SK-N-SH treated with all-trans-retinoic acid at 6 μM for 48 hours (cell line): ENCODE results near the gene MTA1.
A peak's percentile ranks its signal among the peaks of the same experiment; 100 is the strongest.

Experiments used
- ATAC-seq: fragments of 200-7000 bp; cut with Tn5 transposase; 3 replicates; pipeline ENCODE4 v1.9.1; 2020; ENCODE audit warnings: mild to moderate bottlenecking, moderate library complexity
- ARNTL ChIP-seq: fragments of 450-650 bp; formaldehyde crosslinking; IDR thresholded peaks from 2 replicates; pipeline ENCODE4 v1.5.0; 2020; ENCODE audit warnings: low read depth, mild to moderate bottlenecking, moderate library complexity, borderline replicate concordance
- CSDC2 ChIP-seq: fragments of 250-450 bp; sonication (Bioruptor Pico); IDR thresholded peaks from 2 replicates; pipeline ENCODE4 v1.5.0; 2020; ENCODE audit warnings: mild to moderate bottlenecking, moderate library complexity
- ESRRG ChIP-seq: fragments of 250-450 bp; sonication (Bioruptor Pico); IDR thresholded peaks from 2 replicates; pipeline ENCODE4 v1.6.1; 2021; ENCODE audit warnings: mild to moderate bottlenecking
- OSR1 ChIP-seq: fragments of 250-450 bp; sonication (Bioruptor Pico); IDR thresholded peaks from 2 replicates; pipeline ENCODE4 v1.8.0; 2022; ENCODE audit warnings: moderate library complexity, mild to moderate bottlenecking, inconsistent platforms
- SNAI2 ChIP-seq: fragments of 250-450 bp; sonication (Bioruptor Pico); IDR thresholded peaks from 2 replicates; pipeline ENCODE4 v1.5.0; 2020; ENCODE audit warnings: mild to moderate bottlenecking, moderate library complexity
- TCF4 ChIP-seq: fragments of 250-450 bp; sonication (Bioruptor Pico); IDR thresholded peaks from 2 replicates; pipeline ENCODE4 v1.8.0; 2021; ENCODE audit warnings: mild to moderate bottlenecking, moderate library complexity, borderline replicate concordance
- ZC3H10 ChIP-seq: fragments of 250-450 bp; sonication (Bioruptor Pico); IDR thresholded peaks from 2 replicates; pipeline ENCODE4 v1.5.1; 2021; ENCODE audit warnings: mild to moderate bottlenecking, moderate library complexity
- ZFP30 ChIP-seq: fragments of 450-650 bp; formaldehyde crosslinking; IDR thresholded peaks from 2 replicates; pipeline ENCODE4 v1.5.0; 2022; ENCODE audit warnings: mild to moderate bottlenecking, moderate library complexity
- ZNF565 ChIP-seq: fragments of 450-650 bp; formaldehyde crosslinking; conservative IDR thresholded peaks from 2 replicates; pipeline ENCODE4 v1.5.0; 2020; ENCODE audit warnings: low read depth, mild to moderate bottlenecking, moderate library complexity
- ZNF70 ChIP-seq: fragments of 450-650 bp; formaldehyde crosslinking; IDR thresholded peaks from 2 replicates; pipeline ENCODE4 v1.5.0; 2020; ENCODE audit warnings: mild to moderate bottlenecking, moderate library complexity
- ZNF8 ChIP-seq: fragments of 450-650 bp; formaldehyde crosslinking; IDR thresholded peaks from 2 replicates; pipeline ENCODE4 v1.5.0; 2020; ENCODE audit warnings: mild to moderate bottlenecking, moderate library complexity
- TF ChIP-seq, protein P1 (sequence below): fragments of 250-450 bp; sonication (Bioruptor Pico); IDR thresholded peaks from 2 replicates; pipeline ENCODE4 v1.8.0; 2021; ENCODE audit warnings: low read depth, mild to moderate bottlenecking, moderate library complexity, borderline replicate concordance
- TF ChIP-seq, protein P2 (sequence below): fragments of 250-450 bp; sonication (Bioruptor Pico); IDR thresholded peaks from 2 replicates; pipeline ENCODE4 v1.8.0; 2020; ENCODE audit warnings: mild to moderate bottlenecking, moderate library complexity, borderline replicate concordance
- TF ChIP-seq, protein P3 (sequence below): fragments of 250-450 bp; sonication (Bioruptor Pico); IDR thresholded peaks from 2 replicates; pipeline ENCODE4 v1.5.1; 2020; ENCODE audit warnings: low read depth, mild to moderate bottlenecking, moderate library complexity
- TF ChIP-seq, protein P4 (sequence below): fragments of 250-450 bp; sonication (Bioruptor Pico); IDR thresholded peaks from 2 replicates; pipeline ENCODE4 v1.5.1; 2021; ENCODE audit warnings: mild to moderate bottlenecking, moderate library complexity
- TF ChIP-seq, protein P5 (sequence below): fragments of 250-450 bp; sonication (Bioruptor Pico); IDR thresholded peaks from 2 replicates; pipeline ENCODE4 v1.5.0; 2020; ENCODE audit warnings: mild to moderate bottlenecking, moderate library complexity

Gene MTA1

DNA sequence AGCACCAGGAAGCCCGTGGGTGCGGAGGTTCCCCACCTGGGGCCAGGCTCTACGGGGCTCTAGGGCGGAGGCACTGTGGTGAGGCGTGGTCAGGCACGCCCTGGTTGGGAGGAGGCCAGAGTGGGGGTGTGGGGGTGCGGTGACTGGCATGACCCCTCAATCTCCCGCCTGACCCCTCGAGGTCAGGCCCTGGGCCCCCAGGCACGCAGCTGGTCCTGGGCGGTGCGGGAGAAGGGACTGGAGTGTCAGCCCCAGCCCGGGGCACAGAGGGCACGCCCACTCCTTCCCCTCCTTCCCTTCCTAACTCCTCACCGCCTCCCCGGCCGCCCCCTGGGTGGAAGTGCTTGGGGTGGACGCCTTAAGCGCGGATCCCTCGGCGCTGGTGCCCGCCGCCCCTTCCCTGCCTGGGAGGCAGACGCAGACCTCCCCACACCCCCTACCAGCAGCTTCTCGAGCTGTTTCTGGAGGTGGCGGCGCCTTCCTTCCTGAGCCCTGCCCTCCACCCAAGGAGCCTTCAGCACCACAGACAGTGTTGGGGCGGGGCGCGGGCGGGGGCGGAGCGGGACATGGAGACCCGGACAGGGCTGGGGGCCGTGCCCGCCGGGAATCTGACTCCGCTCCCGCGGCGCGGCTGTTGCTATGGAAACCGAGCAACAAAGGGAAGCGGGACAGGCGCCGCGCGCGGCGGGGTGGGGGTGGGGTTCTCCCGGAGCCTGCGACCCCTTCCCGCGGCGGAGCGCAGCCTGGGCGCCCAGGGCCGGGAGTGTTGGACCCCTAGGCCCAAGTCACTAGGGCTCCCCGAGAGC, 54.3 kb downstream of the MTA1 start:
- peak; percentile 66 for ATAC-seq
- no peak for TF ChIP-seq ZNF70 (CRISPR knock-in tag)
- no peak for TF ChIP-seq SNAI2 (CRISPR knock-in tag)
- no peak for TF ChIP-seq TCF4
- no peak for TF ChIP-seq ZC3H10 (CRISPR knock-in tag)
- no peak for TF ChIP-seq OSR1 (CRISPR knock-in tag)
- TF ChIP-seq, protein P1, sequence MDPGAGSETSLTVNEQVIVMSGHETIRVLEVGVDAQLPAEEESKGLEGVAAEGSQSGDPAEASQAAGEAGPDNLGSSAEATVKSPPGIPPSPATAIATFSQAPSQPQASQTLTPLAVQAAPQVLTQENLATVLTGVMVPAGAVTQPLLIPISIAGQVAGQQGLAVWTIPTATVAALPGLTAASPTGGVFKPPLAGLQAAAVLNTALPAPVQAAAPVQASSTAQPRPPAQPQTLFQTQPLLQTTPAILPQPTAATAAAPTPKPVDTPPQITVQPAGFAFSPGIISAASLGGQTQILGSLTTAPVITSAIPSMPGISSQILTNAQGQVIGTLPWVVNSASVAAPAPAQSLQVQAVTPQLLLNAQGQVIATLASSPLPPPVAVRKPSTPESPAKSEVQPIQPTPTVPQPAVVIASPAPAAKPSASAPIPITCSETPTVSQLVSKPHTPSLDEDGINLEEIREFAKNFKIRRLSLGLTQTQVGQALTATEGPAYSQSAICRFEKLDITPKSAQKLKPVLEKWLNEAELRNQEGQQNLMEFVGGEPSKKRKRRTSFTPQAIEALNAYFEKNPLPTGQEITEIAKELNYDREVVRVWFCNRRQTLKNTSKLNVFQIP (CRISPR knock-in tag), result no peak
- TF ChIP-seq, protein P2, sequence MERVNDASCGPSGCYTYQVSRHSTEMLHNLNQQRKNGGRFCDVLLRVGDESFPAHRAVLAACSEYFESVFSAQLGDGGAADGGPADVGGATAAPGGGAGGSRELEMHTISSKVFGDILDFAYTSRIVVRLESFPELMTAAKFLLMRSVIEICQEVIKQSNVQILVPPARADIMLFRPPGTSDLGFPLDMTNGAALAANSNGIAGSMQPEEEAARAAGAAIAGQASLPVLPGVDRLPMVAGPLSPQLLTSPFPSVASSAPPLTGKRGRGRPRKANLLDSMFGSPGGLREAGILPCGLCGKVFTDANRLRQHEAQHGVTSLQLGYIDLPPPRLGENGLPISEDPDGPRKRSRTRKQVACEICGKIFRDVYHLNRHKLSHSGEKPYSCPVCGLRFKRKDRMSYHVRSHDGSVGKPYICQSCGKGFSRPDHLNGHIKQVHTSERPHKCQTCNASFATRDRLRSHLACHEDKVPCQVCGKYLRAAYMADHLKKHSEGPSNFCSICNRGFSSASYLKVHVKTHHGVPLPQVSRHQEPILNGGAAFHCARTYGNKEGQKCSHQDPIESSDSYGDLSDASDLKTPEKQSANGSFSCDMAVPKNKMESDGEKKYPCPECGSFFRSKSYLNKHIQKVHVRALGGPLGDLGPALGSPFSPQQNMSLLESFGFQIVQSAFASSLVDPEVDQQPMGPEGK (CRISPR knock-in tag), result peak; percentile 20; the same call in 1 of the 2 replicates

DNA sequence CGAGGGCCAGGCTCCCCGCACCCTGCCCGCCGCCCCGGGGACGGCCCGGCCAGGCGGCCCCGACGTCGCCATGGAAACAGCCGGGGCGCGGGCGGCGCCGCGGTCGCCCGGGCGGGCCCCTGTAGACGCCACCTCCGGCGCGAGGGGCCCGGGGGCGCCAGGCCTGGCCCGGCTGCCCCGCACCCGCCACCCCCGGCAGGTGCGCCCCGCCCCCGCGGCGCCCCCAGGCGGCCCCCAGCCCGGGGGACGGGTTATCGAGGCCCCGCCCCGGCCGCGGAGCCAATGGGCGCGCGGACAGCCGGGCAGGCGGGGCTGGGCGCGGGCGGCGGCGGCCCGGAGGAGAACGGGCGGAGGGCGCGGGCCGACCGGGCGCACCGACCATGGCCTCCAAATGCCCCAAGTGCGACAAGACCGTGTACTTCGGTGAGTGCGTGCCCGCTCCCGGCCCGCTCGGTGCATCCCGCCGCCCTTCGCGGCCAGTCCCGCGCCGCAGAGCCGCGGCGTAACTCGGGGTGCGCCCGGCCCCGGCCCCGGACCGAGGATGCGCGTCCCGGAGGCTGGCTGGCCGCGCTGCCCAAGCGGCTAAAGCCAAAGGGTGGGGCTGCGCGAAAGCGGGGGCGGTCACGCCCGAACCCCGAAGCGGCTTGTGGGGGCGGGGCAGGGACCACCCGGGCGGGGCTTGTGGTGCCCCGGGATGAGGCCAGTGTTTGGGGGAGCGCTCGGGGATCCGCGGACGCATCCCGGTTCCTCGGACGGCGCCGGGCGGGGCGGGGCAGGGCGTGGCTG, 55.0 kb downstream of the MTA1 start, which contains the start of gene CRIP2:
Gene CRIP2, plus strand, starts transcription at position 339 of the 786 bp plus-strand sequence. Its CDS starts 42 bp downstream, at position 381.
- peak; percentile 3 for ATAC-seq
- TF ChIP-seq ZFP30, result no peak
- TF ChIP-seq ZNF70 (CRISPR knock-in tag), result no peak
- TF ChIP-seq, protein P3, sequence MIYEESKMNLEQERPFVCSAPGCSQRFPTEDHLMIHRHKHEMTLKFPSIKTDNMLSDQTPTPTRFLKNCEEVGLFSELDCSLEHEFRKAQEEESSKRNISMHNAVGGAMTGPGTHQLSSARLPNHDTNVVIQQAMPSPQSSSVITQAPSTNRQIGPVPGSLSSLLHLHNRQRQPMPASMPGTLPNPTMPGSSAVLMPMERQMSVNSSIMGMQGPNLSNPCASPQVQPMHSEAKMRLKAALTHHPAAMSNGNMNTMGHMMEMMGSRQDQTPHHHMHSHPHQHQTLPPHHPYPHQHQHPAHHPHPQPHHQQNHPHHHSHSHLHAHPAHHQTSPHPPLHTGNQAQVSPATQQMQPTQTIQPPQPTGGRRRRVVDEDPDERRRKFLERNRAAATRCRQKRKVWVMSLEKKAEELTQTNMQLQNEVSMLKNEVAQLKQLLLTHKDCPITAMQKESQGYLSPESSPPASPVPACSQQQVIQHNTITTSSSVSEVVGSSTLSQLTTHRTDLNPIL (CRISPR knock-in tag), result no peak
- no peak for TF ChIP-seq ZNF8 (CRISPR knock-in tag)
- TF ChIP-seq, protein P4, sequence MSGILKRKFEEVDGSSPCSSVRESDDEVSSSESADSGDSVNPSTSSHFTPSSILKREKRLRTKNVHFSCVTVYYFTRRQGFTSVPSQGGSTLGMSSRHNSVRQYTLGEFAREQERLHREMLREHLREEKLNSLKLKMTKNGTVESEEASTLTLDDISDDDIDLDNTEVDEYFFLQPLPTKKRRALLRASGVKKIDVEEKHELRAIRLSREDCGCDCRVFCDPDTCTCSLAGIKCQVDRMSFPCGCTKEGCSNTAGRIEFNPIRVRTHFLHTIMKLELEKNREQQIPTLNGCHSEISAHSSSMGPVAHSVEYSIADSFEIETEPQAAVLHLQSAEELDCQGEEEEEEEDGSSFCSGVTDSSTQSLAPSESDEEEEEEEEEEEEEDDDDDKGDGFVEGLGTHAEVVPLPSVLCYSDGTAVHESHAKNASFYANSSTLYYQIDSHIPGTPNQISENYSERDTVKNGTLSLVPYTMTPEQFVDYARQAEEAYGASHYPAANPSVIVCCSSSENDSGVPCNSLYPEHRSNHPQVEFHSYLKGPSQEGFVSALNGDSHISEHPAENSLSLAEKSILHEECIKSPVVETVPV (CRISPR knock-in tag), result no peak
- TF ChIP-seq, protein P2 (CRISPR knock-in tag), result no peak
- TF ChIP-seq CSDC2 (CRISPR knock-in tag), result no peak
- TF ChIP-seq, protein P1 (CRISPR knock-in tag), result no peak
- TF ChIP-seq ZNF565 (CRISPR knock-in tag), result no peak
- TF ChIP-seq, protein P5, sequence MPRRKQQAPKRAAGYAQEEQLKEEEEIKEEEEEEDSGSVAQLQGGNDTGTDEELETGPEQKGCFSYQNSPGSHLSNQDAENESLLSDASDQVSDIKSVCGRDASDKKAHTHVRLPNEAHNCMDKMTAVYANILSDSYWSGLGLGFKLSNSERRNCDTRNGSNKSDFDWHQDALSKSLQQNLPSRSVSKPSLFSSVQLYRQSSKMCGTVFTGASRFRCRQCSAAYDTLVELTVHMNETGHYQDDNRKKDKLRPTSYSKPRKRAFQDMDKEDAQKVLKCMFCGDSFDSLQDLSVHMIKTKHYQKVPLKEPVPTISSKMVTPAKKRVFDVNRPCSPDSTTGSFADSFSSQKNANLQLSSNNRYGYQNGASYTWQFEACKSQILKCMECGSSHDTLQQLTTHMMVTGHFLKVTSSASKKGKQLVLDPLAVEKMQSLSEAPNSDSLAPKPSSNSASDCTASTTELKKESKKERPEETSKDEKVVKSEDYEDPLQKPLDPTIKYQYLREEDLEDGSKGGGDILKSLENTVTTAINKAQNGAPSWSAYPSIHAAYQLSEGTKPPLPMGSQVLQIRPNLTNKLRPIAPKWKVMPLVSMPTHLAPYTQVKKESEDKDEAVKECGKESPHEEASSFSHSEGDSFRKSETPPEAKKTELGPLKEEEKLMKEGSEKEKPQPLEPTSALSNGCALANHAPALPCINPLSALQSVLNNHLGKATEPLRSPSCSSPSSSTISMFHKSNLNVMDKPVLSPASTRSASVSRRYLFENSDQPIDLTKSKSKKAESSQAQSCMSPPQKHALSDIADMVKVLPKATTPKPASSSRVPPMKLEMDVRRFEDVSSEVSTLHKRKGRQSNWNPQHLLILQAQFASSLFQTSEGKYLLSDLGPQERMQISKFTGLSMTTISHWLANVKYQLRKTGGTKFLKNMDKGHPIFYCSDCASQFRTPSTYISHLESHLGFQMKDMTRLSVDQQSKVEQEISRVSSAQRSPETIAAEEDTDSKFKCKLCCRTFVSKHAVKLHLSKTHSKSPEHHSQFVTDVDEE (CRISPR knock-in tag), result no peak
- no peak for TF ChIP-seq ESRRG
- no peak for TF ChIP-seq OSR1 (CRISPR knock-in tag)
- no peak for TF ChIP-seq TCF4
- TF ChIP-seq SNAI2 (CRISPR knock-in tag), result no peak
- TF ChIP-seq ARNTL (CRISPR knock-in tag), result no peak
